BLaER1 (cell line): ENCODE results near the gene ADGRL1.

Experiments used
- H3K27ac ChIP-seq: shearing (Covaris generic); formaldehyde crosslinking; 2 replicates; pipeline ENCODE4 v1.8.1; 2022
- H3K27me3 ChIP-seq: shearing (Covaris generic); formaldehyde crosslinking; 2 replicates; pipeline ENCODE4 v1.8.1; 2022
- H3K36me3 ChIP-seq: shearing (Covaris generic); formaldehyde crosslinking; 2 replicates; pipeline ENCODE4 v1.8.1; 2022
- H3K4me1 ChIP-seq: shearing (Covaris generic); formaldehyde crosslinking; 2 replicates; pipeline ENCODE4 v1.8.1; 2022
- H3K4me2 ChIP-seq: shearing (Covaris generic); formaldehyde crosslinking; 2 replicates; pipeline ENCODE4 v1.8.1; 2022
- H3K4me3 ChIP-seq: shearing (Covaris generic); formaldehyde crosslinking; 2 replicates; pipeline ENCODE4 v1.8.1; 2022
- H3K9ac ChIP-seq: shearing (Covaris generic); formaldehyde crosslinking; 2 replicates; pipeline ENCODE4 v1.8.1; 2022
- H3K9me3 ChIP-seq: shearing (Covaris generic); formaldehyde crosslinking; 2 replicates; pipeline ENCODE4 v1.8.1; 2022
- H4K20me1 ChIP-seq: shearing (Covaris generic); formaldehyde crosslinking; 2 replicates; pipeline ENCODE4 v1.8.1; 2022
- Cebpa-rat ChIP-seq: shearing (Covaris generic); IDR thresholded peaks from 2 replicates; pipeline ENCODE4 v1.8.1; 2022

ADGRL1 gene

DNA sequence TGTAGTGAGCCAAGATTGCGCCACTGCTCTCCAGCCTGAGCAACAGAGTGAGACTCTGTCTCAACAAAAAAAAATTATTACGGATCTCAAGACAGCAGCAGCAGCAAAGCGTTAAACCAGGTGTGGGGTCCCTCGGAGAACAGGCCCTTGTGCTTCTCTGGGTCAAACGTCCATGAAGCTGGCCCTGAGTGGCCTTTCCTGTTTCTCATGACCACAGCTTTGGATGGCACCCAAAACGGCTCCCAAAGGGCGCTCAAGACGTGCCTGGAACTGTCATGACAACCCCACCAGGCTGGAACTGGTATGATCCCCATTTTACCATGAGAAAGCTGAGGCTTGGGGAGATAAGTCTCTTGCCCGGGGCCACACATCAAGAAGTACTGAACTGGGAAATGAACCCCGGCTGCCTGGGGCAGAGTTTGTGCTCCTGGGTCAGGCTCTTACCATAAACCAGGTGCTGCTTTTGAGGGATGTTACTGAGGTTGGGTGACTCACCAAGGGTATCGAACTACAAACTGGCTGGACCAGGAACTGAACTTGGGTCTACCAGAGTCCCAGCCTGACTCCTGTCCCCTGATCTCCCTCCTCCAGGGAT lies 103.8 kb downstream of the ADGRL1 start:
- no peak overlapping the region for H3K9ac ChIP-seq
- no peaks in the 10 kb centered on the region for H3K4me1 ChIP-seq
- peaks cover 71% of the 10 kb centered on the region for H3K36me3 ChIP-seq
- H3K9me3 ChIP-seq, result no peaks in the 10 kb centered on the region
- H3K27ac ChIP-seq, result no peak overlapping the region
- H3K4me3 ChIP-seq, result no peak overlapping the region
- no peak for TF ChIP-seq Cebpa-rat
- no peak overlapping the region for H3K4me2 ChIP-seq
- H4K20me1 ChIP-seq, result no peaks in the 10 kb centered on the region
- no peaks in the 10 kb centered on the region for H3K27me3 ChIP-seq

DNA sequence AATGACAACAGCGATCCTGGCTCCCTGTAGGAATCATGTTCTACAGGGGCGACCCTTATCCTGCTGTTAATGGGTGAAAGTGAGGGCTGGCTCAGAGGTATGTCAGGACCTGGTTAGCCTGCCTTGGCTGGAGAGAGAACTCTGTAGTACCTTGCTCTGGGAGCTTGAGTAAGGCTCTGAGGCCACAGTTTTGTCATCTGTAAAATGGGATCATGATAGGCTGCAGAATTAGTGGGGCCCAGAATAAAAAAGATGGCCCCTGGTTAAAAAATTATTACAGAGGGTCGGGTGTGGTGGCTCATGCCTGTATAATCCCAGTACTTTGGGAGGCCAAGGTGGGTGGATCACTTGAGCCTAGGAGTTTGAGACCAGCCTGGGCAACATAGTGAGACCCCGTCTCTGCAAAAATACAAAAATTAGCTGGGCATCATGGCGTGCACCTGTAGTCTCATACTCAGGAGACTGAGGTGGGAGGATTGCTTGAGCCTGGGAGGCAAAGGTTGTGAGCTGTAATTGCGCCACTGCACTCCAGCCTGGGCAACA lies 104.9 kb downstream of the ADGRL1 start:
- no peak overlapping the region for H3K27ac ChIP-seq
- H3K9me3 ChIP-seq, result no peaks in the 10 kb centered on the region
- no peaks in the 10 kb centered on the region for H3K4me1 ChIP-seq
- H3K4me2 ChIP-seq, result no peak overlapping the region
- no peak for TF ChIP-seq Cebpa-rat
- H4K20me1 ChIP-seq, result no peaks in the 10 kb centered on the region
- peaks cover 74% of the 10 kb centered on the region for H3K36me3 ChIP-seq
- H3K4me3 ChIP-seq, result no peak overlapping the region
- no peaks in the 10 kb centered on the region for H3K27me3 ChIP-seq
- H3K9ac ChIP-seq, result no peak overlapping the region
